ENCODE results near the gene MILR1.
"Not testable (repeated sequence)": the region's sequence is repeated elsewhere in the genome, so short reads cannot be mapped to it uniquely, and the experiment has no call there.

MILR1 gene

DNA sequence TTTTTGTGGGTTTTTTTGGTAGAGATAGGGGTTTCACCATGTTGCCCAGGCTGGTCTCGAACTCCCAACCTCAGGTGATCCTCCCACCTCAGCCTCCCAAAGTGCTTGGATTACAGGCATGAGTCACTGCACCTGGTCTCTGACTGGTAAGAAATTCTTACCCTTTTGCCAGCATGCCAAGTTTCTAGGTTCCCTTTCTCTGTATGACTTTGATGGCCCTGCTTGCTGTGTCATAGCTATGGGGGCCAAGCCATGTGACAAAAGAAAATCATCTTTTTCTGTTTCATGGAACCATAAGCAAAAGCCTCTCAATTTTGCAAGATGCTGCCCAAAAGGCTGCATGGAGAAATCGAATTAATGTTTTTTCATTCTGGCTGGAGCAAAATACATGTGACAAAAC lies 18.9 kb upstream of the MILR1 start:
- not testable (repeated sequence) for DNase-seq

- DNase-seq: no peak
Observed at GRCh38 chr17:64431534-64431933, 17.4 kb upstream of the MILR1 start.

GRCh38 chr17:64437944-64438525 lies 10.9 kb upstream of the MILR1 start:
- no peak for DNase-seq

DNA sequence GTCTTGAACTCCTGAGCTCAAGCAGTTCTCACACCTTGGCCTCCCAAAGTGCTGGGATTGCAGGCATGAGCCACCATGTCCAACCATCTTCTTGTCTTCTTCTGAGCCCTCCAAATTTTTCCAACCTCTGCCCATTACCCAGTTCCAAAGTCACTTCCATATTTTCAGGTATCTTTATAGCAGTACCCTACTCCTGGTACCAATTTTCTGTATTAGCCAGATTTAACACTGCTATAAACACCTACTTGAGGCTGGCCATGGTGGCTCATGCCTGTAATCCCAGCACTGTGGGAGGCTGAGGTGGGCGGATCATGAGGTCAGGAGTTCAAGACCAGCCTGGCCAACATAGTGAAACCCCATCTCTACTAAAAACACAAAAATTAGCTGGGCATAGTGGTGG lies 9.4 kb upstream of the MILR1 start:
- DNase-seq: not testable (repeated sequence)

GRCh38 chr17:64439956-64440355 lies 9.0 kb upstream of the MILR1 start:
- DNase-seq: no peak

GRCh38 chr17:64441772-64442540 lies 7.0 kb upstream of the MILR1 start:
- no peak for DNase-seq

DNA sequence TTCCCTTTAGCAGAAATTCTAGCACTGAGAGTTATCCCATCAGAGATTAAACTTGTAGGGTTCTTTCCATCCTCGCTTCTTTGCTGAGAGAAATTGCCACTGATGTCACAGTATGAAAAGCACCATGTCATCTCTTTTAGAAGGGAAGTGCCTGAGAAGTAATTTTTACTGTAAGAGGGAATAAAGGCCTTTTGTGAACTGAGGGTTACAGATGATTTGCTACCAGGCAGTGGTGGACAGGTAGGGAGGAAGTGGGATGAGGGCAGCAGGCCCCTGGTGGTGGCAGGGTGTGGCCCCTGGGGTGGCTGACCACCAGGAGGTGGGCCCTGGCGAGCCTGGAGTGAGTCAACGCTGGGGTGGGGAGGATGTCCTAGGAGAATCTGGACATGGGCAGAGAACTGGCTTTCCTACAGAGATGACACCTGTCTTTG lies 6.4 kb upstream of the MILR1 start:
- DNase-seq: no peak

DNA sequence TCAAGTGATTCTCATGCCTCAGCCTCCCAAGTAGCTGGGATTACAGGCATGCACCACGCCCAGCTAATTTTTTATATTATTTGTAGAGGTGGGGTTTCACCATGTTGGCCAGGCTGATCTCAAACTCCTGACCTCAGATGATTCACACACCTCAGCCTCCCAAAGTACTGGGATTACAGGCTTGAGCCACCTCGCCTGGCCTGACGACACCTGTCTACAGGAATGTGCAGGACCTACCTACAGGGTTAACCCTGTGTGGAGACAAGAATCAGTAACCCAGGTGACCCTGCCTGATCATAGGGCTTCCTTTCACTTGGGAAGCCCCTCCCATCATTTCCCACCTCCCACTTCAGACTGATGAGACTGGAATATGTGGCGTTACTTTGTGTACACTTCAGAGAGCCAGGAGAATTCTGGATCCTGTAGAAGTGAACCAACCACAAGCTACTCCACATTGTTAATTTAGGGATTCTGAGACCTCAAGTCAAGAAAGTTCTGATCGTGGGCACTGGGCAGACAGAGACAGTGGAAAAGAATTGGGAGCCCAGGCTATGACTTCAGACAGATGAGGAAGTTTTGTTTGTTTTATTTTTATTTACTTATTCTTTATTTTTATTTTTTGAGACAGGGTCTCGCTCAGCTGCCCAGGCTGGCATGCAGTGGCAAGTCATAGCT lies 5.7 kb upstream of the MILR1 start:
- DNase-seq: peak; percentile 50

- no peak for DNase-seq
Observed at GRCh38 chr17:64447526-64447925, 1.4 kb upstream of the MILR1 start.

GRCh38 chr17:64449545-64449944 lies 630 bp downstream of the MILR1 start:
- DNase-seq: no peak

DNA sequence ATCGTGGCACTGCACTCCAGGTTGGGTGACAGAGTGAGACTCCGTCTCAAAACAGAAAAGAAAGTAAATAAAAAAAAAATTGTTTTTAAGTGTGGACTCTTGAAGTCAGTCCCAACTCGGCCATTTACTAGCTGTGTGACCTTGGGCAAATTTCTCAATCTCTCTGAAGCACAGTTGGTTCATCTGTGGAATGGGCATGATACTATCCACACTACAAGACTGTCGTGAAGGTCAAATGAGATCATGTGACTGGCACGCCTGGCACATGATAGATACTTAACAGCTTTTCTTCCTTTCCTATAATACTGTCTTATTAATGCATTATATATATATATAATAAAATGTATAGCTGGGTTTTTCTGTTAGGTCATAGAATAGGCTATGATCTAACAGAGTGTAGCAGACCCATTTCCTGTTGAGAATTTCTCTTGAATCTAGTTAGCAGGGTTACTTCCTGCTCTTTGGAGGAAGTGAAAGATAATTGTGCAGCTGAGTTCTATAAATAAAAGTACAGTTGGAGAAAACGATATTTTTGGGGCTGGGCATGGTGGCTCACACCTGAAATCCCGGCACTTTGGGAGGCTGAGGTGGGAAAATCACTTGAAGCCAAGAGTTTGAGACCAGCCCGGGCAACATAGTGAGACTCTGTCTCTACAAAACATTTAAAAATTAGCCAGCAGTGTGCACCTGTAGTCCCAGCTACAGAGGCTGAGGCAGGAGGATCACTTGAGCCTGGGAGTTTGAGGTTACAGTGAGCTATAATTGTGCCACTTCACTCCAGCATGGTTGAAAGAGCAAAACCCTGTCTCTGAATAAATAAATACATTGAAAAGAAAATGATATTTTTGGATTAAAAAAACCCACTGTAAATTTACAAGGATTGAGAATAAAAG lies 7.3 kb downstream of the MILR1 start:
- DNase-seq: no peak

DNA sequence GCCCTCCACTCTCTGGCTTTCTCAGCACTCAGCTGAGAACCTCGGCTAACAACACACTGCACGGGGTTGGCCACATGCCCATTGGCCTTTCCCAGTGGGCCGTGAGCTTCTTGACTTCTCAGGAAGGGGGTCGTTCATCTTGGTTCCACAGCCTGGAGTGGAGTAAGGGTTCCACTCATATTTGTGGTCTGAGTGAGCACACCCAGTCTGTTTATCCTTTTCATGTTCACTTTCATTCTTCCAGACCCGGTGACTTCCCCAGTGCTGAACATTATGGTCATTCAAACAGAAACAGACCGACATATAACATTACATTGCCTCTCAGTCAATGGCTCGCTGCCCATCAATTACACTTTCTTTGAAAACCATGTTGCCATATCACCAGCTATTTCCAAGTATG lies 8.2 kb downstream of the MILR1 start:
- DNase-seq: peak; percentile 16

DNA sequence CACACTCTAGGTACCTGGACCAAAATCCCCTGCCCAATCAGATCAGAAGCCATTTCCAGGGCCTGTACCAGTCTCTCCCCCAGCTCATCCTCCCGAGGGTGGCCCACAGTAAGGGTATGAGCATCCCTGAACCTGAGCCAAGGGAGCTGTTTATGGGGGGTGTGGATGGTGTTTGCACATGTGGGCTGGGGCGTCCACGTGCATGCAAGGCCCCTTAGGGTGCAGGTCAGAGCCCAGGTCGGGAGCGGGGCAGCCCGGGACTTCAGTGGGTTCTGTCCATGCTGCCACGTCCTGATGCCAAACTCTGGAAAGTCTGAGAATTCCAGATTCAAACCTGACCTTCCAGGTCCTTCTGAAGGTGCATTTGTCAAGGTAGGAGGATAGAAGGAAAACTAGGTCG lies 9.8 kb downstream of the MILR1 start:
- DNase-seq: no peak

DNA sequence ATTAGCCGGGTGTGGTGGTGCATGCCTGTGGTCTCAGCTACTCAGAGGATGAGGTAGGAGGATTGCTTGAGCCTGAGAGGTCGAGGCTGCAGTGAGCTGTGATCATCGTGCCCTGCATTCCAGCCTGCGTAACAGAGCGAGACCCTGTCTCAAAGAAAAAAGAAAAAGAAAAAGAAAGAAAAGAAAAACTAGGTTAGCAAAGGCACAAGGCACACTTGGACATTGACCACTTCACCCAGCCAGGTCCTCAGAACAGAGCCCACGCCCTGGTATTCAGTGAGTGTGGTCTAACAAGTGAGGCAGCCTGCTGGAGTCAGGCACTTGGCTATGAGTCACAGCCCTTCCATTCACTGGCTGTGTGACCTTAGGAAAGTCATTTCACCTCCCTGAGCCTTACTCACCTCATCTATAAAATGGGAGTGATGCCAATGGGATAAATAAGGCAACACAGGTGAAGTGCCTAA lies 10.4 kb downstream of the MILR1 start:
- DNase-seq: peak; percentile 74

- DNase-seq: not testable (repeated sequence)
Observed at GRCh38 chr17:64459818-64460217, 10.9 kb downstream of the MILR1 start.

DNA sequence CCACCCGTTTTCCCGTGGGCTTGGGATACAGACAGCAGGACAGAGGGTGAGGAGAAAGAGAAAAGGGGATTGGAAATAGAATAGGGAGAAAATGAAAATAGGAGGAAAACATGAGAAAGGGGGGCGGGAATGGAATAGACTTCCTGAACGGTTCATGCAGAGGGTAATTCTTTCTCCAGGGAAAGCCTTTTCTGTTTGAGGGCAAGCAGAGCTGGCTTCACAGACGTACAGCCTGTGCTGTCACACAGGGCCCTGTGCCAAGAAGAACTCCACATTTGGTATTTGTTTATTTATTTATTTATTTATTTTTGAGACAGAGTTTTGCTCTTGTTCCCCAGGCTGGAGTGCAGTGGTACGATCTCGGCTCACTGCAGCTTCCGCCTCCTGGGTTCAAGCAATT lies 12.0 kb downstream of the MILR1 start:
- no peak for DNase-seq

DNA sequence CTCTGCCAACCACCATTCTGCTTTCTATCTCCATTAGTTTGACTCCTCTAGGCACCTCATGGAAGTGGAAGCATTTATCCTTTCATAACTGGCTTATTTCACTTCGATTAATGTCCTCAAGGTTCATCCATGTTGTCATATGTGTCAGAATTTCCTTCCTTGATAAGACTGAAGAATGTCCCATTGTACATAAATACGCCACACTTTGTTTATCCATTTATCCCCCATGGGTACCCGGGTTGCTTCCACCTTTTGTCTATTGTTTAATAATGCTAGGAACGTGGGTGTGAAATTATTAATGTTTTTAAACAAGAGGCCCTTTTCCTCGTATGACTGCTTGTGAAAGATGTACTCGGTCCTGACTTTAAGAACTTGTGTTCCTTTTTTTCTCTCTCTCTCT lies 12.9 kb downstream of the MILR1 start:
- no peak for DNase-seq

DNA sequence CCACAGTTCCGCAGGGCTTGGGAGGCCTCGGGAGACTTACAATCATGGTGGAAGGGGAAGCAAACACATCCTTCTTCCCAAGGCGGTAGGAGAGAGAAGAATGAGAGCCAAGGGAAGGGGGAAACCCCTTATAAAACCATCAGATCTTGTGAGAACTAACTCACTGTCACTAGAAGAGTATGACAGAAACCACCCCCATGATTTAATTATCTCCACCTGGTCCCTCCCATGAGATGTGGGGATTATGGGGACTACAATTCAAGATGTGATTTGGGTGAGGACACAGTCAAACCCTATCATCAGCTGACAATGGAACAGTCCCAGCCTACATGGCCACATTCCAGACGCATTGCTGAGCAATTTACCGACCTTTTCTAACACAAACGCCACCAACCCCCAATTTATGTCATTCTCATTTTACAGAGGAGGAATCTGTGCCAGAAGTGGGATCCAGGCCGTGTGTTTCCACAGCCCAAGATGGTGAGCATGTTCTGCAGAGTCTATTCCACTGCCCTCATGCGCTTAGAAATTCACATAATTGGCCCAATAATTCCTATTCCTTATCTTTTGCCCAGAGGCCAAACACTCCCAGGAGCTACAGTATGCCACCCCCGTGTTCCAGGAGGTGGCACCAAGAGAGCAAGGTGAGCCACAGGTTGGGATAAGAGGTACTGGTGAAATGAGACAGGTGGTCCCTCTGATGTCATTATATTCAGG lies 17.3 kb downstream of the MILR1 start:
- no peak for DNase-seq

- not testable (repeated sequence) for DNase-seq
Observed at GRCh38 chr17:64466834-64467233, 17.9 kb downstream of the MILR1 start.

GRCh38 chr17:64470625-64471024 lies 21.7 kb downstream of the MILR1 start:
- no peak for DNase-seq

DNA sequence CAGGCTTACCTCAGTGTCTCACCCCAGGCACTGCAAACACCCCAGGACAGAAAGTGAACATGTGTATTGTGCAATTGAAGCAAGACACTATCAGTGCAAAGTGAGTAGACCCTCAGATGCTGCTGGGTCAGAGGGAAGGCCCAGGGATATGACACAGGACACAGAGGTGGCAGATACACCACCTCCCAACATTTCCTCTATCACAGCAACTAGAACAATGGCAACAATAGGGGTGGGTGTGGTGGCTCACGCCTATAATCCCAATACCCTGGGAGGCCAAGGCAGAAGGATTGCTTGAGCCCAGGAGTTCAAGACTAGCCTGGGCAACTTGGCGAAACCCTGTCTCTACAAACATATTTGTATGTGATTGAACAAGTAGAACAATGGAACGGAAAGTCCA lies 22.5 kb downstream of the MILR1 start:
- no peak for DNase-seq

DNA sequence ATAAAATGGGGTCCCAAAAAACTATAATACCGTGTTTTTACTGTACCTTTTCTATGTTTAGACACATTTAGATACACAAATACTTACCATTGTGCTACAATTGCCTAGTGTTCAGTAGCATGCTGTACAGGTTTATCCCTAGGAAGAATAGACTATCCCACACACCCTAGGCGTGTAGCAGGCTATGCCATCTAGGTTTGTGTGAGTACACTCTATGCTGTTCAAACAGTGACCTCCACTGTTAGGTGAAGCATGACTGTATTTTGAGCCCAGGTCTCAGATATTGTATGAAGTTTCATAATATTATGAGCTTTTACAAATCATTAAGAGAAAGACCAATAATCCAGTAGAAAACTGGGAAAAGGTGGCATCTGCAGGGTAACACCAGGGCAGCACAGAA lies 23.6 kb downstream of the MILR1 start:
- DNase-seq: no peak

Measured in NCI-H226 (cell line).